Retina (tissue), 1 donor: ENCODE results near the gene NEK8.
"Not testable (repeated sequence)": the region's sequence is repeated elsewhere in the genome, so short reads cannot be mapped to it uniquely, and the experiment has no call there.

Source experiments
- DNase-seq: peaks from one replicate; pipeline ENCODE4 v3.0.0-alpha.2; 2016

Gene NEK8

GRCh38 chr17:28710861-28711722 lies 17.5 kb upstream of the NEK8 start:
- peak; percentile 98 for DNase-seq

- no peak for DNase-seq
These were observed 16.9 kb upstream of the NEK8 start, which contains the start of gene PROCA1 for GRCh38 chr17:28711723-28712031. TSS of gene PROCA1 (minus strand) at chr17:28711888. CDS start at chr17:28711660, 228 bp downstream.

- DNase-seq, result peak; percentile 69
These were observed 16.4 kb upstream of the NEK8 start for GRCh38 chr17:28712032-28712704.

GRCh38 chr17:28712705-28713415 lies 15.7 kb upstream of the NEK8 start:
- DNase-seq, result no peak

GRCh38 chr17:28714281-28714680 lies 14.3 kb upstream of the NEK8 start:
- no peak for DNase-seq

- DNase-seq, result no peak
These were observed 13.4 kb upstream of the NEK8 start for GRCh38 chr17:28715217-28715616.

GRCh38 chr17:28716740-28717577 lies 11.6 kb upstream of the NEK8 start:
- DNase-seq, result peak; percentile 74

GRCh38 chr17:28717578-28718332 lies 10.8 kb upstream of the NEK8 start, which contains the start of gene RAB34:
TSS of gene RAB34 (minus strand) at chr17:28717868. CDS start at chr17:28717266, 602 bp downstream.
- DNase-seq, result peak; percentile 88

- DNase-seq, result no peak
These were observed 10.1 kb upstream of the NEK8 start for GRCh38 chr17:28718333-28719020.

GRCh38 chr17:28719021-28719433 lies 9.6 kb upstream of the NEK8 start:
- DNase-seq, result no peak

- DNase-seq, result no peak
These were observed 8.2 kb upstream of the NEK8 start for GRCh38 chr17:28720247-28720996.

- not testable (repeated sequence) for DNase-seq
These were observed 7.6 kb upstream of the NEK8 start for GRCh38 chr17:28720997-28721329.

GRCh38 chr17:28722417-28723158 lies 6.0 kb upstream of the NEK8 start:
- DNase-seq, result no peak

GRCh38 chr17:28723159-28723835 lies 5.3 kb upstream of the NEK8 start:
- DNase-seq, result no peak

- not testable (repeated sequence) for DNase-seq
These were observed 4.6 kb upstream of the NEK8 start for GRCh38 chr17:28723836-28724499.

GRCh38 chr17:28724500-28725165 lies 4.0 kb upstream of the NEK8 start:
- no peak for DNase-seq

GRCh38 chr17:28725166-28725659 lies 3.4 kb upstream of the NEK8 start:
- no peak for DNase-seq
